Astrocyte (in vitro differentiated cells and primary cell): ENCODE data around the gene NID2.

ENCODE experiments used
- EZH2 ChIP-seq: IDR thresholded peaks from 2 replicates; pipeline ENCODE4 v1.6.1; 2012; ENCODE audit warnings: mild to moderate bottlenecking, low read length, inconsistent platforms; ENCODE audit not compliant: insufficient read depth
- TF ChIP-seq, protein P1 (sequence below): IDR thresholded peaks from 2 replicates; pipeline ENCODE4 v1.5.1; 2011; ENCODE audit warnings: low read depth, mild to moderate bottlenecking, inconsistent platforms, low read length, moderate library complexity; ENCODE audit not compliant: insufficient read depth

DNA sequence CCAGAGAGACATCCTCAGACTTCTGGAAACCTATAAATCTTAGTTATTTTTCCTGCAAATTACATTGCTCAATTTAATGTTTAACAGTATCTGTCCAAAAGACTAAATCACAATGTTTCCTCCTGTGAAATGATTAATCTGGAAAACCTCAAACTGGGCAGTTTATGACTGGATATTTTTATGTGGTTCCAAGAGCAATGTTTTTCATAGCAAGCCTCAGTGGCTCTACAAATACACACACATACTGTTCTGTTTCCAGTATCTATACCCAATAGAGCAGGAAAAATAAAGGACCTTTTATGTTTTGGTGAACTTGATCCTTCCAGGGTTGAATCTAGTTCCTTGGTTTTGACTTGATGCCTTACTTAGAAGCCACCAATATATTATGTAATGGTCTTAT, 9.2 kb downstream of the NID2 start:
- TF ChIP-seq EZH2 = no peak
- TF ChIP-seq, protein P1, sequence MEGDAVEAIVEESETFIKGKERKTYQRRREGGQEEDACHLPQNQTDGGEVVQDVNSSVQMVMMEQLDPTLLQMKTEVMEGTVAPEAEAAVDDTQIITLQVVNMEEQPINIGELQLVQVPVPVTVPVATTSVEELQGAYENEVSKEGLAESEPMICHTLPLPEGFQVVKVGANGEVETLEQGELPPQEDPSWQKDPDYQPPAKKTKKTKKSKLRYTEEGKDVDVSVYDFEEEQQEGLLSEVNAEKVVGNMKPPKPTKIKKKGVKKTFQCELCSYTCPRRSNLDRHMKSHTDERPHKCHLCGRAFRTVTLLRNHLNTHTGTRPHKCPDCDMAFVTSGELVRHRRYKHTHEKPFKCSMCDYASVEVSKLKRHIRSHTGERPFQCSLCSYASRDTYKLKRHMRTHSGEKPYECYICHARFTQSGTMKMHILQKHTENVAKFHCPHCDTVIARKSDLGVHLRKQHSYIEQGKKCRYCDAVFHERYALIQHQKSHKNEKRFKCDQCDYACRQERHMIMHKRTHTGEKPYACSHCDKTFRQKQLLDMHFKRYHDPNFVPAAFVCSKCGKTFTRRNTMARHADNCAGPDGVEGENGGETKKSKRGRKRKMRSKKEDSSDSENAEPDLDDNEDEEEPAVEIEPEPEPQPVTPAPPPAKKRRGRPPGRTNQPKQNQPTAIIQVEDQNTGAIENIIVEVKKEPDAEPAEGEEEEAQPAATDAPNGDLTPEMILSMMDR = no peak
